Aorta (tissue), 5 donors: Measurements from ENCODE around the gene KCNT1. TPM values are rescaled to one million over a fixed set of nuclear protein-coding genes. Genes with fewer than 3 reads are reported as not detected.
A peak's percentile ranks its signal among the peaks of the same experiment; 100 is the strongest.
"Not testable (repeated sequence)": the region's sequence is repeated elsewhere in the genome, so short reads cannot be mapped to it uniquely, and the experiment has no call there.

Experiments used
- ATAC-seq: fragments of 200-7000 bp; cut with Tn5 transposase; one replicate; pipeline ENCODE4 v1.9.1; 2022; ENCODE audit warnings: moderate library complexity; ENCODE audit not compliant: low FRiP score
- DNase-seq, 2 donors: peaks; one replicate each; pipeline ENCODE4 v3.0.0-alpha.2; 2020
- H3K27ac ChIP-seq, 2 donors: one replicate each; pipeline ENCODE4 v1.5.1; 2013; ENCODE audit warnings: low read length in 2 of 2, mild to moderate bottlenecking in 2 of 2, moderate library complexity in 2 of 2, control low read depth in 1 of 2, inconsistent platforms in 1 of 2, low read depth in 1 of 2
- H3K27me3 ChIP-seq, 2 donors: one replicate each; pipeline ENCODE4 v1.6.1; 2013; ENCODE audit warnings: control low read depth in 1 of 2, low read length in 1 of 2, mild to moderate bottlenecking in 1 of 2, moderate library complexity in 1 of 2; ENCODE audit not compliant: insufficient read depth in 2 of 2, control insufficient read depth in 1 of 2
- H3K36me3 ChIP-seq, 2 donors: one replicate each; pipeline ENCODE4 v1.6.1; 2013; ENCODE audit warnings: control low read depth in 1 of 2, low read length in 1 of 2, mild to moderate bottlenecking in 1 of 2; ENCODE audit not compliant: insufficient read depth in 2 of 2, control insufficient read depth in 1 of 2
- H3K4me1 ChIP-seq, 2 donors: one replicate each; pipeline ENCODE4 v1.6.1; 2013; ENCODE audit warnings: low read length in 2 of 2, control low read depth in 1 of 2, mild to moderate bottlenecking in 1 of 2, moderate library complexity in 1 of 2; ENCODE audit not compliant: insufficient read depth in 2 of 2, control insufficient read depth in 1 of 2
- H3K4me3 ChIP-seq, 2 donors: one replicate each; pipeline ENCODE4 v1.5.1; 2013; ENCODE audit warnings: low read length in 2 of 2, control low read depth in 1 of 2, mild to moderate bottlenecking in 1 of 2
- H3K9me3 ChIP-seq: one replicate; pipeline ENCODE4 v1.6.1; 2013; ENCODE audit warnings: mild to moderate bottlenecking, low read length; ENCODE audit not compliant: control insufficient read depth
- WGBS, 2 donors: extraction: QIAGEN DNeasy Blood & Tissue Kit; methylation state at CpG; one replicate each; pipeline ENCODE4 v1.1.7; 2013; 5-methylcytosine and 5-hydroxymethylcytosine counted together
- intact Hi-C, 2 donors: fragments of 100-400 bp; cut with DNase I; formaldehyde crosslinking; loops; one replicate each; pipeline versions ENCODE4 v1.14.2 to v1.15.0; 2022
- polyA plus RNA-seq, 2 donors: library from polyadenylated mRNA; stranded (reverse); fragments of 200-250 nt; gene quantifications; one replicate each; pipeline ENCODE4 v1.2.3, GENCODE V29; 2013
- total RNA-seq, 2 donors: library from RNA; stranded (reverse); fragmentation: NEBNext Ultra II Directional; extraction: Animal tissue kit (Norgen Biotek cat#: 25700); gene quantifications; one replicate each; pipeline ENCODE4 v1.2.1, GENCODE V29; 2021
- donor health status: healthy with polysubstance abuse.
- donor health status: Bipolar disorder and iron deficiency.
- donor health status: DM: no; HTN: no; CAD: no.
- donor health status: DM: no; HTN: no; CAD: no.
- donor health status: DM: yes; HTN: yes; CAD: no.

Gene KCNT1
- total and polyA plus RNA-seq, 4 donors = 0.16 to 0.78 TPM; not detected in 2

GRCh38 chr9:135670721-135671590, 31.0 kb upstream of the KCNT1 start:
- H3K36me3 ChIP-seq = no peaks in the 10 kb centered on the region
- intact Hi-C loops = no loop called here
- no peak overlapping the region for H3K4me3 ChIP-seq
- DNase-seq (peak; percentile 38 to 68), ATAC-seq (no peak)
- H3K27ac ChIP-seq = no peak overlapping the region
- H3K27me3 ChIP-seq = no peaks in the 10 kb centered on the region
- no peaks in the 10 kb centered on the region for H3K4me1 ChIP-seq
- 85% methylated on average over 41 of the region's 41 CpGs for WGBS, 2 donors
- H3K9me3 ChIP-seq = no peaks in the 10 kb centered on the region

- peak; percentile 29 to 63 for DNase-seq
- WGBS, 2 donors = 34 to 41% methylated on average over 17 of the region's 17 CpGs
- H3K4me3 ChIP-seq = no peak overlapping the region
- no peaks in the 10 kb centered on the region for H3K4me1 ChIP-seq
- H3K9me3 ChIP-seq = no peaks in the 10 kb centered on the region
- H3K27me3 ChIP-seq = no peaks in the 10 kb centered on the region
- ATAC-seq = no peak
- intact Hi-C loops = no loop called here
- H3K36me3 ChIP-seq = no peaks in the 10 kb centered on the region
- H3K27ac ChIP-seq = no peak overlapping the region
These were observed 30.4 kb upstream of the KCNT1 start for GRCh38 chr9:135671591-135672041.

- DNase-seq, H3K27ac ChIP-seq, intact Hi-C loops, H3K4me1 ChIP-seq, H3K4me3 ChIP-seq, ATAC-seq, H3K27me3 ChIP-seq, H3K36me3 ChIP-seq, H3K9me3 ChIP-seq: not testable (repeated sequence)
- WGBS, 2 donors = 87 to 92% methylated on average over 7 of the region's 7 CpGs
These were observed 29.2 kb upstream of the KCNT1 start for GRCh38 chr9:135672786-135673185.

- Histone ChIP-seq H3K4me3 (no peak overlapping the region), H3K9me3 (no peaks in the 10 kb centered on the region), H3K4me1 (no peaks in the 10 kb centered on the region), H3K27me3 (no peaks in the 10 kb centered on the region), H3K27ac (no peak overlapping the region), H3K36me3 (no peaks in the 10 kb centered on the region)
- intact Hi-C loops = no loop called here
- WGBS, 2 donors = 72 to 78% methylated on average over 8 of the region's 8 CpGs
- peak in 1 of 2 donors; percentile 42 for DNase-seq
- ATAC-seq = no peak
These were observed 28.0 kb upstream of the KCNT1 start for GRCh38 chr9:135673941-135674340.

- 75 to 78% methylated on average over 10 of the region's 10 CpGs for WGBS, 2 donors
- Histone ChIP-seq H3K4me3 (no peak overlapping the region), H3K4me1 (no peaks in the 10 kb centered on the region), H3K27ac (no peak overlapping the region), H3K36me3 (no peaks in the 10 kb centered on the region), H3K9me3 (no peaks in the 10 kb centered on the region), H3K27me3 (no peaks in the 10 kb centered on the region)
- no peak for DNase-seq
- ATAC-seq = no peak
- intact Hi-C loops = no loop called here
These were observed 27.0 kb upstream of the KCNT1 start for GRCh38 chr9:135674977-135675376.

GRCh38 chr9:135676891-135677290, 25.1 kb upstream of the KCNT1 start:
- Histone ChIP-seq H3K9me3 (no peaks in the 10 kb centered on the region), H3K27me3 (no peaks in the 10 kb centered on the region), H3K36me3 (no peaks in the 10 kb centered on the region), H3K4me3 (no peak overlapping the region), H3K4me1 (no peaks in the 10 kb centered on the region), H3K27ac (no peak overlapping the region)
- ATAC-seq = no peak
- DNase-seq = no peak
- 86% methylated on average over 13 of the region's 13 CpGs for WGBS, 2 donors
- intact Hi-C loops = no loop called here

- Histone ChIP-seq H3K9me3 (no peaks in the 10 kb centered on the region), H3K27ac (no peak overlapping the region), H3K27me3 (no peaks in the 10 kb centered on the region), H3K4me3 (no peak overlapping the region), H3K36me3 (no peaks in the 10 kb centered on the region), H3K4me1 (no peaks in the 10 kb centered on the region)
- DNase-seq = no peak
- 84 to 85% methylated on average over 22 of the region's 22 CpGs for WGBS, 2 donors
- no peak for ATAC-seq
- intact Hi-C loops = no loop called here
These were observed 24.3 kb upstream of the KCNT1 start for GRCh38 chr9:135677641-135678168.

- DNase-seq = no peak
- Histone ChIP-seq H3K27me3 (no peaks in the 10 kb centered on the region), H3K4me3 (no peak overlapping the region), H3K4me1 (no peaks in the 10 kb centered on the region), H3K9me3 (no peaks in the 10 kb centered on the region), H3K36me3 (no peaks in the 10 kb centered on the region), H3K27ac (no peak overlapping the region)
- WGBS, 2 donors = 84 to 86% methylated on average over 20 of the region's 20 CpGs
- peak; percentile 29 for ATAC-seq
- intact Hi-C loops = no loop called here
These were observed 23.6 kb upstream of the KCNT1 start for GRCh38 chr9:135678236-135679017.
